Karpas-422 (cell line): ENCODE measurements around the gene TAS2R20. TPM values are rescaled to one million over a fixed set of nuclear protein-coding genes. Genes with fewer than 3 reads are reported as not detected.

Experiments
- DNase-seq: peaks from one replicate; pipeline ENCODE4 v3.0.0-alpha.2; 2015
- H2AFZ ChIP-seq: fragments of 200-600 bp; sonication (generic); 2 replicates; pipeline ENCODE4 v1.6.1; 2014; ENCODE audit warnings: antibody characterized with exemption, low read length, mixed read lengths
- H3K27ac ChIP-seq: fragments of 200-600 bp; sonication (generic); 2 replicates; pipeline ENCODE4 v1.5.1; 2014; ENCODE audit warnings: mild to moderate bottlenecking, low read length, moderate library complexity
- H3K27me3 ChIP-seq: fragments of 200-600 bp; sonication (generic); 2 replicates; pipeline ENCODE4 v1.6.1; 2014; ENCODE audit warnings: low read length, mixed read lengths
- H3K36me3 ChIP-seq: fragments of 200-600 bp; sonication (generic); 2 replicates; pipeline ENCODE4 v1.6.1; 2014; ENCODE audit warnings: low read length, mixed read lengths; ENCODE audit not compliant: insufficient read depth
- H3K4me1 ChIP-seq: fragments of 200-600 bp; sonication (generic); 2 replicates; pipeline ENCODE4 v1.6.1; 2014; ENCODE audit warnings: mild to moderate bottlenecking, low read length, mixed read lengths
- H3K4me2 ChIP-seq: fragments of 200-600 bp; sonication (generic); 2 replicates; pipeline ENCODE4 v1.6.1; 2014; ENCODE audit warnings: low read length, low read depth, mild to moderate bottlenecking; ENCODE audit not compliant: poor library complexity, severe bottlenecking
- H3K4me3 ChIP-seq: fragments of 200-600 bp; sonication (generic); 2 replicates; pipeline ENCODE4 v1.5.1; 2014; ENCODE audit warnings: mild to moderate bottlenecking, antibody characterized with exemption, low read length, mixed read lengths
- H3K79me2 ChIP-seq: fragments of 200-600 bp; sonication (generic); 2 replicates; pipeline ENCODE4 v1.6.1; 2014; ENCODE audit warnings: mild to moderate bottlenecking, low read length, mixed read lengths
- H3K9ac ChIP-seq: fragments of 200-600 bp; sonication (generic); 2 replicates; pipeline ENCODE4 v1.6.0; 2014; ENCODE audit warnings: low read length
- H3K9me2 ChIP-seq: fragments of 200-600 bp; sonication (generic), shearing (Covaris generic); replicated peaks from 2 replicates; pipeline ENCODE4 v1.6.0; 2014; ENCODE audit warnings: mild to moderate bottlenecking, low read length, moderate library complexity; ENCODE audit not compliant: insufficient read depth
- H3K9me3 ChIP-seq: fragments of 300-700, 200-600 bp; sonication (generic); 2 replicates; pipeline ENCODE4 v1.6.1; 2014; ENCODE audit warnings: low read length, mixed read lengths
- H4K20me1 ChIP-seq: fragments of 200-600 bp; sonication (generic); 2 replicates; pipeline ENCODE4 v1.6.1; 2014; ENCODE audit warnings: mild to moderate bottlenecking, antibody characterized with exemption, low read length, low read depth; ENCODE audit not compliant: insufficient read depth
- total RNA-seq: library from RNA; depleted of rRNA; stranded (reverse); fragments of >200 nt; shearing (Covaris generic); gene quantifications from 2 replicates; pipeline ENCODE4 v1.2.3, GENCODE V29; 2014; ENCODE audit warnings: low replicate concordance; rRNA removed

The TAS2R20 gene
- total RNA-seq, 1 experiment from 2014 or later: 18.2 TPM

DNA sequence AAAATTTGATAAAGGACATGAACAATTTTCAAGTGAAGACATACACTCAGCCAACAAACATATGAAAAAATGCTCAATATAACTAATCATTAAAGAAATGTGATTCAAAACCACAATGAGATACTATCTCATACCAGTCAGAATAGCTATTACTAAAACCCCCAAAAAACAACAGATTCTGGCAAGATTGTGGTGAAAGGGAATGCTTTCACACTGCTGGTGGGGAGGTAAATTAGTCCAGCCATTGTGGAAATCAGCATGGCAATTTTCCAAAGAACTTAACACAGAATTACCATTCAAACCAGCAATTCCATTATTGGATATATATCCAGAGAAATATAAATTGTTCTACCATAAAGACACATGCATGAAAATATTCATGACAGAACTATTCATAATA, 40.4 kb downstream of the TAS2R20 start:
- Histone ChIP-seq H3K79me2 (peaks cover 51% of the 10 kb centered on the region), H3K9ac (no peak overlapping the region), H3K9me2 (no peaks in the 10 kb centered on the region), H3K4me2 (no peak overlapping the region), H3K27ac (no peak overlapping the region), H3K4me1 (peaks cover 7% of the 10 kb centered on the region), H3K27me3 (no peaks in the 10 kb centered on the region), H3K4me3 (no peak overlapping the region), H4K20me1 (no peaks in the 10 kb centered on the region), H2AFZ (no peak overlapping the region), H3K9me3 (peaks cover 8% of the 10 kb centered on the region), H3K36me3 (peaks cover 3% of the 10 kb centered on the region; the same call in 1 of the 2 replicates)
- no peak for DNase-seq

DNA sequence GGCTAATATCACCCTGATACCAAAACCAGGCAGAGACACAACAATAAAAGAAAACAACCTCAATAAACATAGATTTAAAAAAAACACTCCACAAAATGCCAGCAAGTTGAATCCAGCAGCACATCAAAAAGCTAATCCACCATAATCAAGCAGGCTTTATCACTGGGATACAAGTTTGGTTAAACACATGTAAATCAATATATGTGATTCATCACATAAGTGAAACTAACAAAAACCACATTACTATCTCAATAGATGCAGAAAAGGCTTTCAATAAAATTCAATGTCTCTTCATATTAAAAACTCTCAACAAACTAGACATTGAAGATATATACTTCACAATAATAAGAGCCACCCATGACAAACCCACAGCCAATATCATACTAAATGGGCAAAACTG, 42.0 kb downstream of the TAS2R20 start:
- Histone ChIP-seq H3K27ac (no peak overlapping the region), H3K4me1 (peaks cover 5% of the 10 kb centered on the region)

DNA sequence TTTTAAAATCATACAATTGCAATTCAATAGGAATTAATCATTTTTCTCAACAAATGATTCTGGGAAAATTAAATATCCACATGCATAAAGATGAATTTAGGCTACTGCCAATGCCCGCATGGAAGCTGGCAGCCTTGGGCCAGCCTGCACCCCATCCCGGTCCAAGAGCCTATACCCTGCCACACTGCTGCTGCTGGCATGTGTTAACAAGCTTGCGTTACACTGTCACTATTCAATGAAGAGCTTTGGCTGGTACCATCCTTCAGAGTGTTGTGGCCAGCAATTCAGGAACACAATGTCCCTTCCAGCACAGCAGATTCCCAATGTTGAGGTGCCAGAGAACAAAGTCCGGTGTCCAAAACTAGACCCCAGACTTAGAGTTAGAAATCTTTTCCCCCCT, 45.5 kb downstream of the TAS2R20 start:
- Histone ChIP-seq H2AFZ (no peak overlapping the region), H3K36me3 (peaks cover 11% of the 10 kb centered on the region; the same call in 1 of the 2 replicates), H3K27me3 (no peaks in the 10 kb centered on the region)

More for the DNA sequence above, 42.0 kb downstream of the TAS2R20 start:
- DNase-seq: no peak
- Histone ChIP-seq H2AFZ (no peak overlapping the region), H3K9me2 (no peaks in the 10 kb centered on the region), H3K4me2 (no peak overlapping the region), H3K79me2 (peaks cover 62% of the 10 kb centered on the region), H3K4me3 (no peak overlapping the region), H3K27me3 (no peaks in the 10 kb centered on the region), H3K9ac (no peak overlapping the region), H4K20me1 (no peaks in the 10 kb centered on the region), H3K36me3 (peaks cover 7% of the 10 kb centered on the region; the same call in 1 of the 2 replicates), H3K9me3 (peaks cover 15% of the 10 kb centered on the region)

More for the DNA sequence above, 45.5 kb downstream of the TAS2R20 start:
- H3K27ac ChIP-seq: no peak overlapping the region
- peaks cover 18% of the 10 kb centered on the region for H3K9me3 ChIP-seq
- no peak overlapping the region for H3K4me3 ChIP-seq
- H3K4me1 ChIP-seq: no peaks in the 10 kb centered on the region
- no peaks in the 10 kb centered on the region for H3K9me2 ChIP-seq
- H3K79me2 ChIP-seq: peaks cover 63% of the 10 kb centered on the region
- H3K4me2 ChIP-seq: no peak overlapping the region
- H3K9ac ChIP-seq: no peak overlapping the region
- H4K20me1 ChIP-seq: no peaks in the 10 kb centered on the region
- no peak for DNase-seq

Other genes with a start within 250 kb of the TAS2R20 start
- 0.47 TPM in 1 of 2 replicates, not detected in the other for gene TAS2R7, start 195.7 kb downstream of the TAS2R20 start, total RNA-seq
- 0.52 TPM in 1 of 2 replicates, not detected in the other for gene TAS2R8, start 191.0 kb downstream of the TAS2R20 start, total RNA-seq
- 0.19 TPM in 1 of 2 replicates, not detected in the other for gene TAS2R9, start 188.1 kb downstream of the TAS2R20 start, total RNA-seq
- 1.5 and 7.3 TPM in 2 replicates for gene TAS2R10, start 171.9 kb downstream of the TAS2R20 start, total RNA-seq
- gene PRR4, start 148.8 kb downstream of the TAS2R20 start, total RNA-seq: 5.7 and 12.7 TPM in 2 replicates
- gene PRH1, start 114.0 kb downstream of the TAS2R20 start, total RNA-seq: 27.7 and 64.5 TPM in 2 replicates
- gene TAS2R13, start 88.7 kb downstream of the TAS2R20 start, total RNA-seq: 3.2 and 8.9 TPM in 2 replicates
- gene PRH2, start 69.1 kb downstream of the TAS2R20 start, total RNA-seq: not detected in 2 replicates
- 3.9 and 12.6 TPM in 2 replicates for gene TAS2R14, start 59.0 kb downstream of the TAS2R20 start, total RNA-seq
- gene TAS2R50, start 11.4 kb downstream of the TAS2R20 start, total RNA-seq: 3.9 and 12.0 TPM in 2 replicates
- 3.5 and 16.4 TPM in 2 replicates for gene TAS2R19, start 24.3 kb upstream of the TAS2R20 start, total RNA-seq
- gene TAS2R31, start 33.1 kb upstream of the TAS2R20 start, total RNA-seq: 9.5 and 18.0 TPM in 2 replicates
- gene TAS2R46, start 64.0 kb upstream of the TAS2R20 start, total RNA-seq: 0.83 and 6.3 TPM in 2 replicates
- 0.90 and 7.6 TPM in 2 replicates for gene TAS2R43, start 94.0 kb upstream of the TAS2R20 start, total RNA-seq
- gene TAS2R30, start 136.3 kb upstream of the TAS2R20 start, total RNA-seq: 6.0 and 13.9 TPM in 2 replicates
- gene SMIM10L1, start 172.9 kb upstream of the TAS2R20 start, total RNA-seq: 4.9 and 9.0 TPM in 2 replicates
- gene TAS2R42, start 188.6 kb upstream of the TAS2R20 start, total RNA-seq: not detected in 2 replicates